Measurements from ENCODE around the gene SLC12A1.

GRCh38 chr15:48190932-48191573 lies 15.0 kb upstream of the SLC12A1 start:
- TF ChIP-seq CTCF (IDR thresholded peaks at IDR 0.05; ENCODE audit: insufficient read depth, low read depth, low read length) (no peak), EZH2 (IDR thresholded peaks at IDR 0.05; ENCODE audit: insufficient read depth, low read length) (no peak)

All from astrocyte (in vitro differentiated cells and primary cell).